Measurements from ENCODE around the gene CAP1.
"Not testable (repeated sequence)": the region's sequence is repeated elsewhere in the genome, so short reads cannot be mapped to it uniquely, and the experiment has no call there.

Gene CAP1

GRCh38 chr1:40056519-40057309, 16.2 kb downstream of the CAP1 start:
- no peak for DNase-seq (ENCODE audit: low read depth)
- H3K4me3 ChIP-seq (ENCODE audit: low read depth, low read length): no peak overlapping the region

- no peak overlapping the region for H3K4me3 ChIP-seq (ENCODE audit: low read depth, low read length)
- DNase-seq (ENCODE audit: low read depth): no peak
These were observed 16.9 kb downstream of the CAP1 start for GRCh38 chr1:40057310-40058030.

- no peak for DNase-seq (ENCODE audit: low read depth)
- H3K4me3 ChIP-seq (ENCODE audit: low read depth, low read length): no peak overlapping the region
These were observed 17.5 kb downstream of the CAP1 start for GRCh38 chr1:40058097-40058452.

- H3K4me3 ChIP-seq (ENCODE audit: low read depth, low read length): no peak overlapping the region
- no peak for DNase-seq (ENCODE audit: low read depth)
These were observed 18.2 kb downstream of the CAP1 start for GRCh38 chr1:40058453-40059337.

- no peak for DNase-seq (ENCODE audit: low read depth)
- no peak overlapping the region for H3K4me3 ChIP-seq (ENCODE audit: low read depth, low read length)
These were observed 18.9 kb downstream of the CAP1 start for GRCh38 chr1:40059338-40059959.

GRCh38 chr1:40059960-40060750, 19.6 kb downstream of the CAP1 start:
- no peak overlapping the region for H3K4me3 ChIP-seq (ENCODE audit: low read depth, low read length)
- no peak for DNase-seq (ENCODE audit: low read depth)

GRCh38 chr1:40064797-40065499, 24.4 kb downstream of the CAP1 start:
- H3K4me3 ChIP-seq (ENCODE audit: low read depth, low read length): no peak overlapping the region
- DNase-seq (ENCODE audit: low read depth): no peak

GRCh38 chr1:40067023-40067422, 26.5 kb downstream of the CAP1 start:
- no peak overlapping the region for H3K4me3 ChIP-seq (ENCODE audit: low read depth, low read length)
- no peak for DNase-seq (ENCODE audit: low read depth)

GRCh38 chr1:40067851-40068250, 27.3 kb downstream of the CAP1 start:
- no peak for DNase-seq (ENCODE audit: low read depth)

GRCh38 chr1:40072142-40072541, 31.6 kb downstream of the CAP1 start:
- H3K4me3 ChIP-seq (ENCODE audit: low read depth, low read length): no peak overlapping the region
- DNase-seq (ENCODE audit: low read depth): no peak

More at GRCh38 chr1:40067851-40068250, 27.3 kb downstream of the CAP1 start:
- no peak overlapping the region for H3K4me3 ChIP-seq (ENCODE audit: low read depth, low read length)

- no peak for DNase-seq (ENCODE audit: low read depth)
- H3K4me3 ChIP-seq (ENCODE audit: low read depth, low read length): no peak overlapping the region
These were observed 32.5 kb downstream of the CAP1 start for GRCh38 chr1:40073062-40073461.

GRCh38 chr1:40075266-40075665, 34.7 kb downstream of the CAP1 start:
- no peak overlapping the region for H3K4me3 ChIP-seq (ENCODE audit: low read depth, low read length)
- no peak for DNase-seq (ENCODE audit: low read depth)

- no peak overlapping the region for H3K4me3 ChIP-seq (ENCODE audit: low read depth, low read length)
- peak; percentile 44 for DNase-seq (ENCODE audit: low read depth)
These were observed 36.4 kb downstream of the CAP1 start for GRCh38 chr1:40076895-40077312.

- no peak for DNase-seq (ENCODE audit: low read depth)
- H3K4me3 ChIP-seq (ENCODE audit: low read depth, low read length): no peak overlapping the region
These were observed 38.2 kb downstream of the CAP1 start for GRCh38 chr1:40078512-40079333.

- no peak for DNase-seq (ENCODE audit: low read depth)
These were observed 39.4 kb downstream of the CAP1 start for GRCh38 chr1:40079774-40080400.

GRCh38 chr1:40081871-40082270, 41.3 kb downstream of the CAP1 start:
- DNase-seq (ENCODE audit: low read depth): no peak

More at GRCh38 chr1:40079774-40080400, 39.4 kb downstream of the CAP1 start:
- H3K4me3 ChIP-seq (ENCODE audit: low read depth, low read length): no peak overlapping the region

GRCh38 chr1:40084750-40085149, 44.2 kb downstream of the CAP1 start:
- H3K4me3 ChIP-seq (ENCODE audit: low read depth, low read length); DNase-seq (ENCODE audit: low read depth): not testable (repeated sequence)

More at GRCh38 chr1:40081871-40082270, 41.3 kb downstream of the CAP1 start:
- no peak overlapping the region for H3K4me3 ChIP-seq (ENCODE audit: low read depth, low read length)

Data from skeletal muscle cell (primary cell).